A549 (cell line): ENCODE measurements around the gene MLKL.

Experiments
- BHLHE40 ChIP-seq: IDR thresholded peaks from 2 replicates; pipeline ENCODE4 v1.6.1; 2012; ENCODE audit warnings: low read depth, low read length, inconsistent platforms
- CBX8 ChIP-seq: fragments of 200-600 bp; sonication (generic); IDR thresholded peaks from 2 replicates; pipeline ENCODE4 v1.6.1; 2016
- EP300 ChIP-seq, 2 experiments: fragments of >200 bp; sonication (Bioruptor Twin); formaldehyde crosslinking; IDR thresholded peaks; 2 replicates in 1 of 2; 3 replicates in 1 of 2; pipeline ENCODE4 v1.6.1; 2016 to 2017
- KDM1A ChIP-seq: fragments of 200-600 bp; sonication (generic); IDR thresholded peaks from 2 replicates; pipeline ENCODE4 v1.6.1; 2016; ENCODE audit warnings: low read depth, mild to moderate bottlenecking
- PHF8 ChIP-seq: fragments of 200-600 bp; sonication (generic); IDR thresholded peaks from 2 replicates; pipeline ENCODE4 v1.6.1; 2016; ENCODE audit warnings: low read depth, mild to moderate bottlenecking, antibody characterized with exemption, moderate library complexity, borderline replicate concordance
- POLR2A ChIP-seq: IDR thresholded peaks from 2 replicates; pipeline ENCODE4 v1.6.1; 2012; ENCODE audit warnings: mild to moderate bottlenecking, low read length
- POLR2AphosphoS2 ChIP-seq: conservative IDR thresholded peaks from 2 replicates; pipeline ENCODE4 v1.6.1; 2012; ENCODE audit warnings: low read length, improper control_type of control experiment, inconsistent platforms
- REST ChIP-seq: fragments of 200-600 bp; sonication (generic); IDR thresholded peaks from 2 replicates; pipeline ENCODE4 v1.6.1; 2016; ENCODE audit warnings: antibody characterized with exemption, mild to moderate bottlenecking, moderate library complexity
- ZSCAN20 ChIP-seq: fragments of 250-450 bp; sonication (Bioruptor Pico); IDR thresholded peaks from 2 replicates; pipeline ENCODE4 v1.8.0; 2022; ENCODE audit warnings: mild to moderate bottlenecking, moderate library complexity
- TF ChIP-seq, protein P1 (sequence below): fragments of >200 bp; sonication (Bioruptor Twin); formaldehyde crosslinking; IDR thresholded peaks from 3 replicates; pipeline ENCODE4 v1.5.1; 2016
- TF ChIP-seq, protein P2 (sequence below): fragments of 450-650 bp; IDR thresholded peaks from 2 replicates; pipeline ENCODE4 v1.6.1; 2014; ENCODE audit warnings: antibody characterized with exemption
- TF ChIP-seq, protein P3 (sequence below): fragments of >200 bp; sonication (Bioruptor Twin); formaldehyde crosslinking; IDR thresholded peaks from 3 replicates; pipeline ENCODE4 v1.6.1; 2016

GRCh38 chr16:74729783-74730683 is 29.4 kb upstream of the MLKL start:
- TF ChIP-seq POLR2A (no peak), EP300 (IDR thresholded peaks at IDR 0.05) (no peak), REST (no peak), CBX8 (no peak), KDM1A (no peak), POLR2AphosphoS2 (no peak), BHLHE40 (no peak), PHF8 (no peak), ZSCAN20 (CRISPR knock-in tag) (no peak)
- TF ChIP-seq, protein P1, sequence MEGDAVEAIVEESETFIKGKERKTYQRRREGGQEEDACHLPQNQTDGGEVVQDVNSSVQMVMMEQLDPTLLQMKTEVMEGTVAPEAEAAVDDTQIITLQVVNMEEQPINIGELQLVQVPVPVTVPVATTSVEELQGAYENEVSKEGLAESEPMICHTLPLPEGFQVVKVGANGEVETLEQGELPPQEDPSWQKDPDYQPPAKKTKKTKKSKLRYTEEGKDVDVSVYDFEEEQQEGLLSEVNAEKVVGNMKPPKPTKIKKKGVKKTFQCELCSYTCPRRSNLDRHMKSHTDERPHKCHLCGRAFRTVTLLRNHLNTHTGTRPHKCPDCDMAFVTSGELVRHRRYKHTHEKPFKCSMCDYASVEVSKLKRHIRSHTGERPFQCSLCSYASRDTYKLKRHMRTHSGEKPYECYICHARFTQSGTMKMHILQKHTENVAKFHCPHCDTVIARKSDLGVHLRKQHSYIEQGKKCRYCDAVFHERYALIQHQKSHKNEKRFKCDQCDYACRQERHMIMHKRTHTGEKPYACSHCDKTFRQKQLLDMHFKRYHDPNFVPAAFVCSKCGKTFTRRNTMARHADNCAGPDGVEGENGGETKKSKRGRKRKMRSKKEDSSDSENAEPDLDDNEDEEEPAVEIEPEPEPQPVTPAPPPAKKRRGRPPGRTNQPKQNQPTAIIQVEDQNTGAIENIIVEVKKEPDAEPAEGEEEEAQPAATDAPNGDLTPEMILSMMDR: no peak
- TF ChIP-seq, protein P2, sequence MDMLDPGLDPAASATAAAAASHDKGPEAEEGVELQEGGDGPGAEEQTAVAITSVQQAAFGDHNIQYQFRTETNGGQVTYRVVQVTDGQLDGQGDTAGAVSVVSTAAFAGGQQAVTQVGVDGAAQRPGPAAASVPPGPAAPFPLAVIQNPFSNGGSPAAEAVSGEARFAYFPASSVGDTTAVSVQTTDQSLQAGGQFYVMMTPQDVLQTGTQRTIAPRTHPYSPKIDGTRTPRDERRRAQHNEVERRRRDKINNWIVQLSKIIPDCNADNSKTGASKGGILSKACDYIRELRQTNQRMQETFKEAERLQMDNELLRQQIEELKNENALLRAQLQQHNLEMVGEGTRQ: no peak
- TF ChIP-seq, protein P3, sequence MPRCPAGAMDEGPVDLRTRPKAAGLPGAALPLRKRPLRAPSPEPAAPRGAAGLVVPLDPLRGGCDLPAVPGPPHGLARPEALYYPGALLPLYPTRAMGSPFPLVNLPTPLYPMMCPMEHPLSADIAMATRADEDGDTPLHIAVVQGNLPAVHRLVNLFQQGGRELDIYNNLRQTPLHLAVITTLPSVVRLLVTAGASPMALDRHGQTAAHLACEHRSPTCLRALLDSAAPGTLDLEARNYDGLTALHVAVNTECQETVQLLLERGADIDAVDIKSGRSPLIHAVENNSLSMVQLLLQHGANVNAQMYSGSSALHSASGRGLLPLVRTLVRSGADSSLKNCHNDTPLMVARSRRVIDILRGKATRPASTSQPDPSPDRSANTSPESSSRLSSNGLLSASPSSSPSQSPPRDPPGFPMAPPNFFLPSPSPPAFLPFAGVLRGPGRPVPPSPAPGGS: no peak
